Measurements from ENCODE around the gene UBXN1. TPM values are rescaled to one million over a fixed set of nuclear protein-coding genes. Genes with fewer than 3 reads are reported as not detected.

The UBXN1 gene
- 163 and 210 TPM in 2 replicates for total RNA-seq

GRCh38 chr11:62678770-62679696, at the start of gene UBXN1:
TSS of gene UBXN1 (minus strand) at chr11:62679073. CDS start at chr11:62678923, 150 bp downstream.

GRCh38 chr11:62728171-62728988, 49.5 kb upstream of the UBXN1 start, which contains the start of gene TTC9C:
TSS of gene TTC9C (plus strand) at chr11:62728486. CDS start at chr11:62728849, 363 bp downstream.

DNA sequence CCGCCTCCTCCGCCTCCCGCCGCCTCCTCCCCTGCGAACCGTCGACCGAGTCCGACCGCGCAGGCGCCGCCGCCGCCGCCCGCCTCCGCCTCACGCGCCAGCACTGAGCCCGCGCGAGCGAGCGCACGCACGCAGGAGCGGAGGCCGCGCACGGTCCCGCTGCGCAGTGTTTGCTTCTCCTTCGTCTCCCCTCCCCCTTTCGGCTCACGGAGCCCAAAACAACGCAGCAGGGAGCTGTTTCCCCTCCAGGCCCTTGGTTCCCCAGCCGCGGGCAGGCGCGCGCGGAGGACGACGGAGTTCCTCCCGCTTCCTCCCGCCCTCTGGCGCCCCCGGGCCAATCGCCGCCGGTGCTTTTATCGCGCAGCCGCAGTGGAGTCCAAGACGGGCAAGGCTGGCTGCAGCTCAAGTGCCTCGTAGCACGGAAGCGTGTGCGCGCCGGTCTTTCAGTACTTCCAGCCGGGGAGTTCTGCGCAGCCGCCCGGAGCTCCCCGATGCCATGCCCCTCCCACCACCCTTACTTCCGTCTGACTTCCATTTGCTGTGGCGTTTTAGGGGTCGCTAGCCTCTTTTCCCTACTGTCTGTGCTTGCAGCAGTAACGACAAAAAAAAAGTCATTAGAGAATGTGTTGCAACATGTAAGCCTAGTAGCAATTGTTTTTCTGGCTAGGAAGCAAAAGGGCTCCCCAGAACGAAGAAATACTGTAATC, 48.4 kb upstream of the UBXN1 start, which contains the start of gene HNRNPUL2:
Gene HNRNPUL2 (minus strand): TSS at position 293 of the 707 bp plus-strand sequence. CDS start 301 bp downstream, outside the sequence.

GRCh38 chr11:62707277-62707861, 28.5 kb upstream of the UBXN1 start, which contains the start of the genes BSCL2 and GNG3:
TSS of gene BSCL2 (minus strand) at chr11:62707424. CDS start at chr11:62707195, 229 bp downstream.
TSS of gene GNG3 (plus strand) at chr11:62707676. CDS start at chr11:62708296, 620 bp downstream.

DNA sequence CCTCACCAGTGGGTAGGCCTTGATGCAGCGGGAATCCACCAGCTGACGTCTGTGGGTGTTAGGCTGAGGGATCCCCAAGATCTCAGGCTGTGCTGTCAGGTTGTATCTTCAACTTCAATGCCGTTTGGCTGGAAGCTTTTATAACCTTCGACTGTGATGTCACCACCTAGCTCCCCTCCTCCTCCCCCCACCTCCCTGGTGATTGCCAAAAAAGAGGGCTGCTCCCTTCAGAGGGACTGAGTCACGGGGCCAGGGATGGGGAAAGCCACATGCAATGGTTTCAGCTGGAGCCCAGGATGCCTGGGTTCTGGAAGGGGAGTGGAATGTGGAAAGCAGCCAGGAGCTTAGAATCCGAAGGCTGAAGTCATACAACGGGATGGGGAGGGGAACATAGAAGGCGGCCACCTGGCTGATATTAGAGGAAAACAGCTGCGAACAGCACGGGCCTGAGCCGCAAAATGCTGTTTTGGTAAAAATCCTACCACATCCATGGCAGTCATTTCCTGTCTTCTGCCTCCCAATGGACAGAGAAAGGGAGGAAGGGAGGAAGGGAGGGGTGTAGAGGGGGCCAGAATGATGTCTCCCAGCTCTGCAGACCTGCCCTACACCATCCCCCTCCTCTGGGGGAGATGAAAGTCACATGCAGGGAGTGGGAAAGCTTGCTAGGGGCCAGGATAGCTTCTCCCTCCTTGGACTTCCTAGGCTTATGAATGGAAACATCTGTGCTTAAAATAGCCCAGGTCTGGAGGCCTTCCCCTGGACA, 10.7 kb upstream of the UBXN1 start, which contains the start of gene LRRN4CL:
Gene LRRN4CL (minus strand): TSS at position 110 of the 763 bp plus-strand sequence. CDS start 1,022 bp downstream, outside the sequence.

GRCh38 chr11:62671608-62672389, 7.1 kb downstream of the UBXN1 start, which contains the start of the genes LBHD1 and UQCC3:
TSS of gene LBHD1 (minus strand) at chr11:62672267. CDS start at chr11:62670031, 2,236 bp downstream.
TSS of gene UQCC3 (plus strand) at chr11:62671673. CDS start at chr11:62671746, 73 bp downstream.

GRCh38 chr11:62665075-62665598, 13.7 kb downstream of the UBXN1 start, which contains the start of the genes C11orf98 and CSKMT:
TSS of gene C11orf98 (minus strand) at chr11:62665210. CDS start at chr11:62665169, 41 bp downstream.
TSS of gene CSKMT (plus strand) at chr11:62665312. CDS start at chr11:62665880, 568 bp downstream.

GRCh38 chr11:62645946-62646824, 32.7 kb downstream of the UBXN1 start, which contains the start of gene GANAB:
TSS of gene GANAB (minus strand) at chr11:62646613. CDS start at chr11:62646599, 14 bp downstream.

Other genes starting within 250 kb of the UBXN1 start
- 414 and 532 TPM in 2 replicates for gene AHNAK, start 132.3 kb downstream of the UBXN1 start, total RNA-seq
- 1,547 and 1,726 TPM in 2 replicates for gene EEF1G, start 105.2 kb downstream of the UBXN1 start, total RNA-seq
- 8.8 and 9.6 TPM in 2 replicates for gene TUT1, start 87.5 kb downstream of the UBXN1 start, total RNA-seq
- gene MTA2, start 77.2 kb downstream of the UBXN1 start, total RNA-seq, result 158 and 226 TPM in 2 replicates
- 24.2 and 30.8 TPM in 2 replicates for gene EML3, start 66.3 kb downstream of the UBXN1 start, total RNA-seq
- gene ROM1, start 65.8 kb downstream of the UBXN1 start, total RNA-seq, result 7.3 and 8.5 TPM in 2 replicates
- gene B3GAT3, start 57.1 kb downstream of the UBXN1 start, total RNA-seq, result 12.6 and 20.0 TPM in 2 replicates
- gene GANAB, start 32.5 kb downstream of the UBXN1 start, total RNA-seq, result 190 and 269 TPM in 2 replicates
- gene INTS5, start 25.8 kb downstream of the UBXN1 start, total RNA-seq, result 21.1 and 21.5 TPM in 2 replicates
- gene C11orf98, start 13.9 kb downstream of the UBXN1 start, total RNA-seq, result 46.1 and 53.0 TPM in 2 replicates
- 7.4 and 12.7 TPM in 2 replicates for gene CSKMT, start 13.8 kb downstream of the UBXN1 start, total RNA-seq
- gene UQCC3, start 7.4 kb downstream of the UBXN1 start, total RNA-seq, result 12.2 and 12.8 TPM in 2 replicates
- gene LBHD1, start 6.8 kb downstream of the UBXN1 start, total RNA-seq, result 1.9 and 2.6 TPM in 2 replicates
- gene LRRN4CL, start 10.5 kb upstream of the UBXN1 start, total RNA-seq, result 0.09 TPM in 2 replicates
- gene BSCL2, start 28.4 kb upstream of the UBXN1 start, total RNA-seq, result 20.1 and 25.6 TPM in 2 replicates
- gene GNG3, start 28.6 kb upstream of the UBXN1 start, total RNA-seq, result not detected in 2 replicates
- 9.8 and 13.6 TPM in 2 replicates for gene HNRNPUL2, start 48.4 kb upstream of the UBXN1 start, total RNA-seq
- 32.8 and 33.1 TPM in 2 replicates for gene TTC9C, start 49.4 kb upstream of the UBXN1 start, total RNA-seq
- 6.9 and 8.4 TPM in 2 replicates for gene ZBTB3, start 75.1 kb upstream of the UBXN1 start, total RNA-seq
- gene POLR2G, start 82.5 kb upstream of the UBXN1 start, total RNA-seq, result 51.1 and 71.4 TPM in 2 replicates
- 18.4 and 20.5 TPM in 2 replicates for gene TAF6L, start 92.3 kb upstream of the UBXN1 start, total RNA-seq
- gene TMEM179B, start 108.3 kb upstream of the UBXN1 start, total RNA-seq, result 15.9 and 23.5 TPM in 2 replicates
- gene TMEM223, start 112.9 kb upstream of the UBXN1 start, total RNA-seq, result 9.0 and 16.0 TPM in 2 replicates
- gene NXF1, start 126.4 kb upstream of the UBXN1 start, total RNA-seq, result 16.0 and 21.6 TPM in 2 replicates
- gene STX5, start 153.0 kb upstream of the UBXN1 start, total RNA-seq, result 36.4 and 40.9 TPM in 2 replicates
- not detected in 2 replicates for gene TEX54, start 153.8 kb upstream of the UBXN1 start, total RNA-seq
- gene WDR74, start 160.5 kb upstream of the UBXN1 start, total RNA-seq, result 66.5 and 70.3 TPM in 2 replicates
- 121 and 172 TPM in 2 replicates for gene SLC3A2, start 201.8 kb upstream of the UBXN1 start, total RNA-seq
- not detected in 2 replicates for gene CHRM1, start 242.3 kb upstream of the UBXN1 start, total RNA-seq

Measured in endothelial cell of coronary artery (primary cell).